ENCODE measurements around the gene TMEM273. TPM values are rescaled to one million over a fixed set of nuclear protein-coding genes. Genes with fewer than 3 reads are reported as not detected.
A peak's percentile ranks its signal among the peaks of the same experiment; 100 is the strongest.
"Not testable (repeated sequence)": the region's sequence is repeated elsewhere in the genome, so short reads cannot be mapped to it uniquely, and the experiment has no call there.

The TMEM273 gene
- total RNA-seq, 1 donor from 2014 or later, result not detected

- Mint-ChIP-seq H3K36me3 (no peaks in the 10 kb centered on the region), H3K27me3 (ENCODE audit: low read depth) (peaks cover 47% of the 10 kb centered on the region), H3K4me1 (no peaks in the 10 kb centered on the region), H3K27ac (no peak overlapping the region), H3K4me3 (no peak overlapping the region), H3K9me3 (peaks cover 6% of the 10 kb centered on the region)
- DNase-seq (ENCODE audit: low spot score in 2 of 2, unreplicated experiment in 2 of 2), result peak in 1 of 2 experiments; percentile 28
- no peak for TF ChIP-seq CTCF (IDR thresholded peaks at IDR 0.05; ENCODE audit: unreplicated experiment)
Measured at GRCh38 chr10:49205206-49205605, 17.0 kb upstream of the TMEM273 start.

GRCh38 chr10:49204119-49204518 lies 15.9 kb upstream of the TMEM273 start:
- no peak overlapping the region for H3K4me3 Mint-ChIP-seq
- no peaks in the 10 kb centered on the region for H3K36me3 Mint-ChIP-seq
- H3K9me3 Mint-ChIP-seq, result peaks cover 6% of the 10 kb centered on the region
- TF ChIP-seq CTCF (IDR thresholded peaks at IDR 0.05; ENCODE audit: unreplicated experiment), result no peak
- no peaks in the 10 kb centered on the region for H3K4me1 Mint-ChIP-seq
- no peak for DNase-seq (ENCODE audit: low spot score in 2 of 2, unreplicated experiment in 2 of 2)
- H3K27ac Mint-ChIP-seq, result no peak overlapping the region
- peaks cover 58% of the 10 kb centered on the region for H3K27me3 Mint-ChIP-seq (ENCODE audit: low read depth)

- H3K27ac Mint-ChIP-seq, result no peak overlapping the region
- H3K27me3 Mint-ChIP-seq (ENCODE audit: low read depth), result peaks cover 70% of the 10 kb centered on the region
Measured at GRCh38 chr10:49202266-49202665, 14.1 kb upstream of the TMEM273 start.

GRCh38 chr10:49200854-49201253 lies 12.7 kb upstream of the TMEM273 start:
- H3K4me1 Mint-ChIP-seq, result no peaks in the 10 kb centered on the region

More at GRCh38 chr10:49202266-49202665, 14.1 kb upstream of the TMEM273 start:
- DNase-seq (ENCODE audit: low spot score in 2 of 2, unreplicated experiment in 2 of 2), result no peak
- H3K36me3 Mint-ChIP-seq, result no peaks in the 10 kb centered on the region
- no peak overlapping the region for H3K4me3 Mint-ChIP-seq
- peaks cover 6% of the 10 kb centered on the region for H3K9me3 Mint-ChIP-seq
- no peaks in the 10 kb centered on the region for H3K4me1 Mint-ChIP-seq
- no peak for TF ChIP-seq CTCF (IDR thresholded peaks at IDR 0.05; ENCODE audit: unreplicated experiment)

GRCh38 chr10:49197171-49197570 lies 9.0 kb upstream of the TMEM273 start:
- Mint-ChIP-seq H3K4me3 (no peak overlapping the region), H3K4me1 (no peaks in the 10 kb centered on the region), H3K36me3 (no peaks in the 10 kb centered on the region), H3K9me3 (no peaks in the 10 kb centered on the region), H3K27me3 (ENCODE audit: low read depth) (peaks cover 60% of the 10 kb centered on the region), H3K27ac (no peak overlapping the region)
- DNase-seq (ENCODE audit: low spot score in 2 of 2, unreplicated experiment in 2 of 2), result no peak
- no peak for TF ChIP-seq CTCF (IDR thresholded peaks at IDR 0.05; ENCODE audit: unreplicated experiment)

More at GRCh38 chr10:49200854-49201253, 12.7 kb upstream of the TMEM273 start:
- no peak for DNase-seq (ENCODE audit: low spot score in 2 of 2, unreplicated experiment in 2 of 2)
- Mint-ChIP-seq H3K27me3 (ENCODE audit: low read depth) (peaks cover 67% of the 10 kb centered on the region), H3K4me3 (no peak overlapping the region), H3K27ac (no peak overlapping the region), H3K9me3 (peaks cover 6% of the 10 kb centered on the region), H3K36me3 (no peaks in the 10 kb centered on the region)
- no peak for TF ChIP-seq CTCF (IDR thresholded peaks at IDR 0.05; ENCODE audit: unreplicated experiment)

- H3K36me3 Mint-ChIP-seq; H3K4me3 Mint-ChIP-seq; H3K4me1 Mint-ChIP-seq; H3K9me3 Mint-ChIP-seq; H3K27ac Mint-ChIP-seq; DNase-seq (ENCODE audit: low spot score in 2 of 2, unreplicated experiment in 2 of 2): not testable (repeated sequence)
- H3K27me3 Mint-ChIP-seq (ENCODE audit: low read depth), result peaks cover 61% of the 10 kb centered on the region
Measured at GRCh38 chr10:49195864-49196263, 7.7 kb upstream of the TMEM273 start.

Measured in mesothelial cell of epicardium (in vitro differentiated cells).